Activated T-helper 1 cell treated with anti-CD3 and anti-CD28 coated beads, Interleukin-12 subunit alpha, Interleukin-12 subunit beta, Interleukin-2, Interleukin-4 antibody, amounts not matched to agents 30 ng/mL and 10 ng/mL and 1 ng/mL, durations not matched to agents 14 hours and 24 hours and 36 hours (primary cell): ENCODE measurements around the gene PSMA3. TPM values are rescaled to one million over a fixed set of nuclear protein-coding genes. Genes with fewer than 3 reads are reported as not detected.

Source experiments
- total RNA-seq: library from RNA; stranded (reverse); gene quantifications from 2 replicates; pipeline ENCODE4 v1.2.3, GENCODE V29; 2022

The PSMA3 gene
- total RNA-seq, 1 donor from 2014 or later = 453 TPM

Other genes starting within 250 kb of the PSMA3 start
- gene ARMH4, start 92.6 kb upstream of the PSMA3 start, total RNA-seq = not detected in 2 replicates
- gene ACTR10, start 44.7 kb upstream of the PSMA3 start, total RNA-seq = 38.3 and 40.3 TPM in 2 replicates
- 21.4 and 26.3 TPM in 2 replicates for gene ARID4A, start 53.7 kb downstream of the PSMA3 start, total RNA-seq
- gene TOMM20L, start 151.1 kb downstream of the PSMA3 start, total RNA-seq = not detected in 2 replicates
- gene TIMM9, start 182.7 kb downstream of the PSMA3 start, total RNA-seq = 66.5 and 67.4 TPM in 2 replicates
- 19.7 and 19.8 TPM in 2 replicates for gene KIAA0586, start 182.9 kb downstream of the PSMA3 start, total RNA-seq